Activated naive CD4-positive, alpha-beta T cell treated with anti-CD3 and anti-CD28 coated beads for 36 hours (primary cell): ENCODE measurements around the gene HOXC4. TPM values are rescaled to one million over a fixed set of nuclear protein-coding genes. Genes with fewer than 3 reads are reported as not detected.
A peak's percentile ranks its signal among the peaks of the same experiment; 100 is the strongest.

Experiments
- CTCF ChIA-PET: fragments of 350-600 bp; sonication (Branson Sonifier 250); formaldehyde crosslinking; loops from one replicate; lab custom pipeline; 2021; ENCODE audit warnings: antibody characterized with exemption; lab: Charles Lee
- DNase-seq: peaks from one replicate; pipeline ENCODE4 v3.0.0-alpha.2; 2020
- H3K27ac Mint-ChIP-seq: one replicate; pipeline ENCODE4 v1.8.0; 2021; ENCODE audit warnings: mild to moderate bottlenecking, mixed read lengths
- H3K27me3 Mint-ChIP-seq: one replicate; pipeline ENCODE4 v1.8.0; 2021; ENCODE audit warnings: low read depth, mixed read lengths
- H3K36me3 Mint-ChIP-seq: one replicate; pipeline ENCODE4 v1.8.0; 2021; ENCODE audit warnings: low read depth, mixed read lengths
- H3K4me1 Mint-ChIP-seq: one replicate; pipeline ENCODE4 v1.8.0; 2021; ENCODE audit warnings: low read depth, mixed read lengths
- H3K4me3 Mint-ChIP-seq: one replicate; pipeline ENCODE4 v1.8.0; 2021; ENCODE audit warnings: mild to moderate bottlenecking, moderate library complexity, mixed read lengths
- H3K9me3 Mint-ChIP-seq: one replicate; pipeline ENCODE4 v1.8.0; 2021; ENCODE audit warnings: mixed read lengths
- intact Hi-C: fragments of 100-400 bp; cut with micrococcal nuclease; formaldehyde crosslinking; loops from one replicate; pipeline ENCODE4 v1.15.1; 2023
- total RNA-seq, 2 experiments: library from RNA; stranded (reverse); gene quantifications; one replicate each; pipeline ENCODE4 v1.2.3, GENCODE V29; 2021

The HOXC4 gene
- total RNA-seq, 2 experiments from 2014 or later = 0.12 TPM; not detected in 1

DNA sequence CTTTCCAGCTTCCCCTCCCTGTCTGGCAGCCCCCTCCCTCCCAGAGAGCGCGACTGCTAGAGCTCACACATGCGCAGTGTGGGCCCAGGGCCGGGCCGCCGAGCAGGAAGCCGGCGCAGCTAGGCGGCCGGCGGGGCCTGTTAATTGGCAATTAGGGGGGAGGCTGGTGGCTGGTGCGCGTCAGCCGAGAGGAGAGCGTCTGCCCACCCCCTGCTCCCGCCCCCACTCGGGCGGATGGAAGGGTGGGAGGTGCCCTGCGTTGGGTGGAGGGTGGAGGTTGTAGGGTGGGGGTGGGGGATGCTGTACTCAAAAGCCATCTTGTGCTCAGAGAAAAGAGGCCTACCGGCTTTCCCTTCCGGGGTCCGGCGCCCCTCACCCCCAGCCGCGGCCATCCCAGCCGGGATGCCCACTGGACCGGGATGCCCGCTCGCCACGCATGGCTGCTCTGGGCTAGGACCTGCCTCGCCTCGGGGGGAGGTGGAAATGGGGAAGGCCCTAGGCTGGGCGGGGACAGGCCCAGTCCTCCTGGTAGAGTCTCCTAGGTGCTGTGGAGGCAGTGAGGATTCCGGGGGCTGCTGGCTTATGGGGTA is 35.7 kb upstream of the HOXC4 start:
- no peak overlapping the region for H3K27ac Mint-ChIP-seq
- no peaks in the 10 kb centered on the region for H3K36me3 Mint-ChIP-seq
- CTCF ChIA-PET = interaction anchor here (0.7 to 2.4 kb wide), 10 partner anchors 9 to 197 kb away, joined by 3 to 12 read pairs (median 4); partner anchors contain the start of genes HOXC10, HOXC5 and HOXC8
- H3K27me3 Mint-ChIP-seq = peaks cover 78% of the 10 kb centered on the region
- intact Hi-C loops = loop anchor here (1.0 to 5.0 kb wide), 2 partner anchors 9 to 349 kb away; no protein-coding TSS in a partner anchor
- no peaks in the 10 kb centered on the region for H3K9me3 Mint-ChIP-seq
- DNase-seq = peak; percentile 79
- peak overlapping the region; percentile 76 for H3K4me3 Mint-ChIP-seq
- peaks cover 26% of the 10 kb centered on the region for H3K4me1 Mint-ChIP-seq

DNA sequence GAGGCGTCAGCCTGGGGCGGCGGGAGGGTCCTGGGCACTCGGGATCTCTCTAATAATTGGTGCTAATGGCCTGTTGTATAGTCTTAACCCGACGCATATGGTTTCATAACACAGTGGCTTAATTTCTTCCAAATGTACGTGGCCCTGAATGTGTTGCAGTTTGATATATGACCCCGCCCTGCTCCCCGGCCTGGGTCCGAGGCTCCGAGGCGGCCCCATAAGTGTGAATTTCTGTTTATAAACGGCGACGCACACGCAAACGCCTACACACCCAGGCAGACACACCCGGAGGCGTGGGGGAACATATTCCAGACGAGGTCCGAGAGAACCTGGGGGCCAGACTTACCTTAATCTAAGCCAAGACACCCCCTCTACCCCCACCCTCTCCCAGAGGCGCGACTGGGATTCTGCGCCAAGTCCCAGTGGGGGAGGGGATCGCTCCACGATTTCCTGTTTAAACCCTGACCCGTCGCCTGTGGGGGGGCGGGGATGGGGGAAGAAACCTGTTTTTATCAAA is 35.1 kb upstream of the HOXC4 start:
- no peaks in the 10 kb centered on the region for H3K36me3 Mint-ChIP-seq
- CTCF ChIA-PET = interaction anchor here (1.2 kb wide), 1 partner anchor 14 kb away, joined by 6 read pairs; the partner anchor contains the start of gene HOXC5
- H3K27ac Mint-ChIP-seq = no peak overlapping the region
- DNase-seq = no peak
- H3K4me1 Mint-ChIP-seq = peaks cover 26% of the 10 kb centered on the region
- no peaks in the 10 kb centered on the region for H3K9me3 Mint-ChIP-seq
- peak overlapping the region; percentile 76 for H3K4me3 Mint-ChIP-seq
- H3K27me3 Mint-ChIP-seq = peaks cover 78% of the 10 kb centered on the region
- intact Hi-C loops = loop anchor here (5.0 kb wide), 1 partner anchor 349 kb away; no protein-coding TSS in a partner anchor

DNA sequence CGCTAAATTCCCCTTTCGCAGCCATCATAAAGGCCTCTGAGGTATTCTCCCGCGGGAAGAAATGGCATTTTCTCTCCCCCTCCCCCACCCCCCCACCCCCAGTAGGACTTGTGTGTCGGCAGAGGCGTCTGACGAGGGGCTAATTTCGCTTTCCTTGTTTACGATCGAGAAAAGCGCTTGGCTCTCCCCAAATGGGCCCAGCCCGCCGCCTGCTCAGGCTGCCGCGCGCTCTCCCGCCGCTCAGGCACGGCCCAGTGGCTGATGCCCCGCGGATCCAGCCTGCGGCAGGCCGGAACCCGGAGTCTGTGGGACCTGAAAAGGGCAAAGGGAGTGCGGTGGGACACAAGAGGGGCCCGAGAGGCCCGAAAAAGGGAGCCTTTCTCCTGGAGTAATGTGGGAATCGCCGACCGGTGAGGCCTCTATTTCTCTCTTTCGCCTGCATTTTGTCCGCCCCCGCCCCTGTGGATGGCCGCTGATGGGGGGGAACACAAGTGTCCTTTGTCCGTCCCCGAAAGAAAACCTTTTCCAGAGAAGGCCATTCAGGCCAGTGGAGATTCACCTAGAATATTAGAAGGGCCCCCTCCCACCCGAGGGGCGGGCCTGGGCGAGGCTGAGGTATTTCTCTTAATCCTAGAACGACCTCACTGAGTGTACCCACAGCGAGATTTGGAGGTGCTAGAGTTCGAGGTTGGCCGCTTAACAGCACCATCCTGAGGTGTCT is 34.4 kb upstream of the HOXC4 start:
- H3K4me1 Mint-ChIP-seq = peaks cover 26% of the 10 kb centered on the region
- H3K27ac Mint-ChIP-seq = no peak overlapping the region
- CTCF ChIA-PET = interaction anchor here (0.6 kb wide), 1 partner anchor 13 kb away, joined by 4 read pairs; no protein-coding TSS in a partner anchor
- H3K9me3 Mint-ChIP-seq = no peaks in the 10 kb centered on the region
- H3K36me3 Mint-ChIP-seq = no peaks in the 10 kb centered on the region
- intact Hi-C loops = loop anchor here (5.0 kb wide), 1 partner anchor 348 kb away; no protein-coding TSS in a partner anchor
- H3K4me3 Mint-ChIP-seq = no peak overlapping the region
- no peak for DNase-seq
- H3K27me3 Mint-ChIP-seq = peaks cover 79% of the 10 kb centered on the region

DNA sequence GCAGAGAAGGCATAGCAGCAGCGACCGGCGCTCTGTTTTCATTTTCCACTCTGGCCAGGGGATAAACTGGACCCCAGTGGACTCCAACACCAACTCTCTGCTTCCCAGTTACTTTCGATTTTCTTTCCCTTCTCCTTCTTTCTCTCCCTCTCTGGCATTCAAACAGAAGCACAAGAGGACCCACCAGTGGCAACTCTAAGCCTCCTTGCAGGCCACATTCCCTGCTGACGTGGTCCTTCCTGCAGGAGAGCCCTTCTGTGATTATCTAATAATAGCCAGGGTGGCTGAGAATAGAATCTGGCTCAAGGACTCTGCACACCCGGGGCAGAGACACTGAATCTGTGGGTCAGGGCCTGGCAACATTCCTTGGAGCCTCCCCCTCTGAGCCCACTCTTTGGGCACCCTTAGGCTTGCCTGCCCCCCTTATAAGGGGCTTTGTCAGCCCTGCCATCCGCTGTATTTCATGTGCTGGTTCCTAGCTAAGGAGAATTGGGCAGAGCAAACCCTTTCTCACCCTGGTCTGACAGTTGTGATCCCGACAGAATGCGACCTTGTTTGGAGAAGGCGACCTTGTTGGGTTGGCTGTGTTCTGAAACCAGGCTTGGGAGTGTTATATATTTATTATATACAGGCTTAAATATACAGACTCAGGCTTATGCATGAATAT is 33.6 kb upstream of the HOXC4 start:
- CTCF ChIA-PET = interaction anchor here (0.6 kb wide), 1 partner anchor 12 kb away, joined by 4 read pairs; no protein-coding TSS in a partner anchor

DNA sequence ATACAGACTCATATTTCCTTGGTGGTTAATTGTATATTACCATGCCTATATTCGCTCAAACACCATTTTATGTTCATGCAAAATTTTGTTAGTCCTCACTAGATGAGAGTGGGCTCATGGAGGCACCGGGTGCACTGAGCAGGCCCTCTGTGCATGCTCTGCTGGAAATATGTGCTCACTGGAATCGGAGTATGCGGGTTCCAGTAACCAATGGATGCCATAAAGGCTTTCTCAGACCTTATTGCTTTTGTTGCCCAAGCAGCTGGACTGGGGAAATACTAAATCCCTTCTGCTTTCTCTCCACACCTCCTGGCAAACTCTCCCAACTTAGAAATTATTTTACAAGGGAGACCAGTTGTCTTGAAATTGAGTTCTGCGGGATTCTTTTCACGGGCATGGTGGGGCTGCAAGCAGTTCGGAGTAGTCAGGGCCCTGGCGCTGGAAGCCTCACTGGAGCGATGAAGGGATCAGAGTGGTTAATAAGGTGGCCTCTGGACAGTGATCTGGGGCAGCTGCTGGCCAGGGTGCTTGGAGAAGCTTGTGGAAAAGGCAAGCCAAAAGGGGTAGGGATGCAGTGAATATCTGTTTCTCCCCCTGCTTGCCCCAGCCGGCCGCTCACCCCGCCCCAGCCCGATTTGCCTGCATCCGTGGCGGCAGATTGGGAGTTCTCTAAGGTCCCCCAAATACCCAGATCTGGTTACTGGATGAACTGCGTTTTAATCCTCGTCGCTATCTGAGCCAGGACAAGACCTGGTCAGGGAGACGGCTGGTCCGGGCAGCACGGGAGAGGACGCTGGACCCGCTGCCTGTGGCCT is 32.8 kb upstream of the HOXC4 start:
- intact Hi-C loops = no loop called here
- H3K27ac Mint-ChIP-seq = no peak overlapping the region
- CTCF ChIA-PET = interaction anchor here (0.6 kb wide), 1 partner anchor 149 kb away, joined by 3 read pairs; no protein-coding TSS in a partner anchor

More for the DNA sequence above, 33.6 kb upstream of the HOXC4 start:
- Mint-ChIP-seq H3K4me3 (no peak overlapping the region), H3K27me3 (peaks cover 75% of the 10 kb centered on the region), H3K4me1 (peaks cover 21% of the 10 kb centered on the region), H3K36me3 (no peaks in the 10 kb centered on the region), H3K9me3 (no peaks in the 10 kb centered on the region), H3K27ac (peak overlapping the region; percentile 50)
- intact Hi-C loops = loop anchor here (5.0 kb wide), 1 partner anchor 347 kb away; no protein-coding TSS in a partner anchor
- DNase-seq = no peak

DNA sequence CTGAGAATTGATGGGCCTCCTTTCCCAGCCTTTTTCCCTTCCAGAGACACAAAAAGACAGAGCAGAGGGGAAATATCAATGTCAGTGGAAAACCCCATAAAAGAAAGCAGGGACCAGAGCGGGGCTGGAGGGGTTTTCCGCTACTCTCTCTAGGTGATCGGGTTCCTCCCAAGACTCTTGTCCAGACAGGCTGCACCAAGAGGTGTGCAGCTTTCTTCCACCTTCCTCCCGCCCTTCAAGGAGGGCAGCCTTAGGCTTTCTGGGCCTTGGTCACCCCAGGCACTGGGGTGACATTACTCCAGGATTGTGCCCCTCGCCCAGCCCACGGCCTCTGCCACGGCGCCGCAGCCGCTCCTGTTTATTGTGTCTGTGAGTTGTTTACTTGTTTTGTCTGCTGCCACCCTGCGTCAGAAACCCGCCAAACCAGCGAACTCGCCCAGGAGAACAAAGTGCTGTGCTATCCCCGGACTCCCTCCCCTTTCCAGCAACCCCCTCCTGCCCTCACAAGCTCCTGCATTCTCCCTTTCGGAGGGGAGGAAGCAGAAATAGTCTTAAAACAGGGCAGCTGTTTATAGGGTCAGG is 32.1 kb upstream of the HOXC4 start:
- Mint-ChIP-seq H3K4me3 (no peak overlapping the region), H3K9me3 (no peaks in the 10 kb centered on the region), H3K4me1 (peaks cover 20% of the 10 kb centered on the region), H3K27me3 (peaks cover 71% of the 10 kb centered on the region), H3K36me3 (no peaks in the 10 kb centered on the region), H3K27ac (no peak overlapping the region)
- intact Hi-C loops = no loop called here
- CTCF ChIA-PET = interaction anchor here (0.6 to 2.6 kb wide), 3 partner anchors 11 to 179 kb away, joined by 3 to 10 read pairs (median 3); partner anchors contain the start of gene HOXC5
- DNase-seq = no peak

More for the DNA sequence above, 32.8 kb upstream of the HOXC4 start:
- no peaks in the 10 kb centered on the region for H3K36me3 Mint-ChIP-seq
- H3K9me3 Mint-ChIP-seq = no peaks in the 10 kb centered on the region
- H3K4me3 Mint-ChIP-seq = no peak overlapping the region
- peaks cover 72% of the 10 kb centered on the region for H3K27me3 Mint-ChIP-seq
- DNase-seq = no peak
- peaks cover 20% of the 10 kb centered on the region for H3K4me1 Mint-ChIP-seq

DNA sequence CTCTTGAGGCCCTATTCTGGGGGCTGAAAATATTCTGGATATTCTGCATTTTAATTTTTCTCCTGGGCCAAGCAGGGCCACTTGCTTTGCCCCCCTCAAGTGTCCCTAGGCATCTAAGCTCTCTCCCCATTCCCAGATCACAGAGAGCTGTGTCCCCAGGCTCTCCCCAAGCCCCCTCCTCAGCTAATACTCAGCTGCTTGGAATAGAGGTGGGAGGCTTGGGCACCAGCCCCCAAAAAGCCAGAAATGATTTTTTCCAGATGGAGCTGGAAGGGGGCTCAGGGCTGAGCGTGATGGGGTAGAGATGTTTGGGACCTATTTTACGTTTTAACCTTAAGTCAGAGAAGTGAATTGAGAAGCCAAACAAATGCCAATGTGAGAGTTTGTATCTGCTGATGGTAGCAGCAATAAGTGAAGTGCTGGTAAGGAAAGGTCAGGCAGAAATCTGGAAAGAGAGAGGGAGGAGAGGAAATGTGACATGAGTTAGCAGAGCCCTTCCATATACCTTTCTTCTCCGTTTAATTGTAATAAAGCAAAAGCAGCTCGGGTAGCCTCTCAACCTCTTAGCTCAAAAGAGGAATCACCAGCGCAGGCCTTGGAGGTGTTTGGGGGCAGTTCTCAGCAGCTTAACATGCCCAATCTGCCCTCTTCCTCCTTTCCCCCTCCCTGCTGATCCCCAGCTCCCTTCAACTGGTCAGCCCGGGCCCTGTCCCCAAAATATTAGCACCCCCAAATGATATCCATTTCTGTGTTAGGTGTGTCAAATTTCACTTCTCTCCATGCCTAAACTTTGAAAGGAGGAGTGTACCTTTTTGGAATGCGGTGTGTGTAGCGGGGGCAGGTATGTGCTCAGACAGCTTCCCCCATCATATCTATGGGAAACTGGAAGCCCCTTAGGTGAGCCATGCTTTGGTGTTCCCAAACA is 30.4 kb upstream of the HOXC4 start:
- DNase-seq = no peak
- Mint-ChIP-seq H3K27ac (no peak overlapping the region), H3K4me1 (peaks cover 18% of the 10 kb centered on the region), H3K36me3 (no peaks in the 10 kb centered on the region), H3K27me3 (peaks cover 79% of the 10 kb centered on the region), H3K4me3 (no peak overlapping the region), H3K9me3 (no peaks in the 10 kb centered on the region)
- intact Hi-C loops = no loop called here
- CTCF ChIA-PET = interaction anchor here (1.0 to 2.6 kb wide), 7 partner anchors 9 to 191 kb away, joined by 3 to 10 read pairs (median 5); partner anchors contain the start of gene HOXC8

DNA sequence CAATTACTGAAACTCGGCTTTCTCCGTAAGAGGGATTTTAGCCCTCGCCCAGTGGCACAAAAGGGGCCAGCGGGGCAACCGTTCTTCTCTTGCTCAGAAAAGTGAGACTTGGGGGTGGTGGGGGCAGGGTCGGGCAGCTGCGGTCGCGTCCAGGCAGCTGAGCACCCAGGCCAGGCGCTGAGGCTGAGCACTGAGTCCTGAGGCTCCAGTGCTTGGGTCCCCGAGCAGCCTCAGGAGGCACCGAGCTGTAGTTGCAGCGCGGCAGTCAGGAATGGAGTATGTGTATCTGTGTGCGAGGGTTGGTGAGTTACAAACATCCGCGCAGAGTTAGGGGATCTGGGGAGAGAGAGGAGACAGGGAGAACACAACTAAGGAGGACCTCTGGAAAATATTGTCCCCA is 29.5 kb upstream of the HOXC4 start:
- H3K4me1 Mint-ChIP-seq = peaks cover 20% of the 10 kb centered on the region

DNA sequence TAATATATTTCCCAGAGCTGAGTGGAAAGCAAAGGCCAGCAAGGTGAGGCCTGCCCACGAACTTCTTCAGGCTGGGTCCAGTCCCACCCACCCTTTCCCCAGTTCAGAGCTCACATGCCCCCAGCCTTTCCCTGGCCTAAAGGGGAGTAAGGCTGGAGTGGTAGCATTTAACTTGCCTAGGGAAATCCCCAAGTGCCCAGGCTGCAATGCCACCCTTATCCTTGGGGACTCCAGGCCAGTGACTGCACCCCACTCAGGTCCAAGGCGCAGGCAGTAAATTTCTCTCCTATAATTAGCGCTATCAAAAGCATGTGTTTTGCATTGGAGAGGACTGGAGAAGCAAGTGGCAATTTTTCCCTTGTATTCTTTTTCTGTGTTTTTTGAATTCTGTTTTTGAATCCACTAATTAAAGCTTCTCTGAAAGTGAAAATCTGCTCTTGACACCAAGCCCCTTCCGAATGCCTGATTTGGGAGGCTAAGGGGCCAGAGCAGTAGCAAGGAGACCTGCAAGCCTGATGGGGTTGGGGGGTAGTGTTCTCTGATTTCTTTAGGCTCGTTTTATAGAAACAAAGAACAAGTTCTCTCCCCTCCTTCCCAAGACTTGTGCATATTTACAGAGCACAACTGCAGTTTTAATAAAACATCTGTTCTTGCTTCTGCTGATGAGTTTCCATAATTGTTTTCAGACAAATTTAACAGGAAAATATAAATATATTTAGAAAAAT is 28.9 kb upstream of the HOXC4 start:
- H3K4me1 Mint-ChIP-seq = peaks cover 23% of the 10 kb centered on the region
- no peak overlapping the region for H3K27ac Mint-ChIP-seq
- no peak for DNase-seq
- H3K9me3 Mint-ChIP-seq = no peaks in the 10 kb centered on the region
- peaks cover 82% of the 10 kb centered on the region for H3K27me3 Mint-ChIP-seq
- intact Hi-C loops = no loop called here
- CTCF ChIA-PET = interaction anchor here (0.7 to 2.2 kb wide), 4 partner anchors 7 to 184 kb away, joined by 3 to 9 read pairs (median 4); no protein-coding TSS in a partner anchor
- H3K36me3 Mint-ChIP-seq = no peaks in the 10 kb centered on the region
- H3K4me3 Mint-ChIP-seq = no peak overlapping the region

More for the DNA sequence above, 29.5 kb upstream of the HOXC4 start:
- no peak for DNase-seq
- CTCF ChIA-PET = interaction anchor here (1.0 to 2.2 kb wide), 5 partner anchors 8 to 190 kb away, joined by 3 to 9 read pairs (median 4); partner anchors contain the start of gene HOXC8
- H3K9me3 Mint-ChIP-seq = no peaks in the 10 kb centered on the region
- H3K27me3 Mint-ChIP-seq = peaks cover 83% of the 10 kb centered on the region
- H3K36me3 Mint-ChIP-seq = no peaks in the 10 kb centered on the region
- intact Hi-C loops = no loop called here
- H3K4me3 Mint-ChIP-seq = no peak overlapping the region
- no peak overlapping the region for H3K27ac Mint-ChIP-seq
